IMR-90 (cell line): Measurements from ENCODE around the gene GPATCH2L. TPM values are rescaled to one million over a fixed set of nuclear protein-coding genes. Genes with fewer than 3 reads are reported as not detected.

Experiments
- ATAC-seq: fragments of 200-7000 bp; cut with Tn5 transposase; 2 replicates; pipeline ENCODE4 v1.9.1; 2020; ENCODE audit warnings: low read depth, mild to moderate bottlenecking, moderate library complexity
- BruUV-seq: library from RNA; stranded (reverse); fragments of 400-500 nt; replicated peaks from 2 replicates; lab custom pipeline; 2021; lab: Mats Ljungman, UMichigan
- CTCF ChIA-PET: fragments of 300-600 bp; formaldehyde crosslinking; extraction: SDS; loops from one replicate; lab custom pipeline; 2021; ENCODE audit warnings: antibody characterized with exemption; lab: Yijun Ruan, JAX
- POLR2A ChIA-PET: fragments of 300-600 bp; sonication (Branson Sonifier 250); formaldehyde crosslinking; loops from one replicate; lab custom pipeline; 2022; ENCODE audit warnings: antibody characterized with exemption; ENCODE audit not compliant: unreplicated experiment; lab: Charles Lee
- DNase-seq: peaks from one replicate; pipeline ENCODE4 v3.0.0; 2013
- H2AFZ ChIP-seq: replicated peaks from 2 replicates; pipeline ENCODE3; 2013; ENCODE audit warnings: low read length, mild to moderate bottlenecking; ENCODE audit not compliant: poor library complexity
- H2AK5ac ChIP-seq: 2 replicates; pipeline ENCODE4 v1.6.1; 2013; ENCODE audit warnings: low read depth, low read length, inconsistent platforms
- H2AK9ac ChIP-seq: replicated peaks from 2 replicates; pipeline ENCODE3; 2013; ENCODE audit warnings: mild to moderate bottlenecking, low read depth, low read length, moderate library complexity; ENCODE audit not compliant: poor library complexity
- H2BK120ac ChIP-seq: 2 replicates; pipeline ENCODE4 v1.6.1; 2013; ENCODE audit warnings: low read depth, low read length, inconsistent platforms
- H2BK15ac ChIP-seq: 3 replicates; pipeline ENCODE4 v1.6.1; 2013; ENCODE audit warnings: low read depth, low read length, inconsistent platforms
- H2BK20ac ChIP-seq: 2 replicates; pipeline ENCODE4 v1.6.1; 2013; ENCODE audit warnings: low read depth, mild to moderate bottlenecking, inconsistent platforms, low read length, moderate library complexity
- H2BK5ac ChIP-seq: 2 replicates; pipeline ENCODE4 v1.6.1; 2013; ENCODE audit warnings: mild to moderate bottlenecking, low read depth, low read length, inconsistent platforms; ENCODE audit not compliant: poor library complexity, severe bottlenecking
- H3K14ac ChIP-seq: replicated peaks from 2 replicates; pipeline ENCODE4 v1.6.1; 2013; ENCODE audit warnings: low read depth, low read length, inconsistent platforms
- H3K18ac ChIP-seq: 2 replicates; pipeline ENCODE4 v1.6.1; 2013; ENCODE audit warnings: low read depth, low read length, control low read depth
- H3K23ac ChIP-seq: 2 replicates; pipeline ENCODE4 v1.6.1; 2013; ENCODE audit warnings: low read depth, low read length, inconsistent platforms
- H3K27ac ChIP-seq: 2 replicates; pipeline ENCODE4 v1.5.1; 2013; ENCODE audit warnings: mild to moderate bottlenecking, control low read depth, low read length; ENCODE audit not compliant: insufficient read depth
- H3K27me3 ChIP-seq: 2 replicates; pipeline ENCODE4 v1.6.1; 2013; ENCODE audit warnings: low read length; ENCODE audit not compliant: control insufficient read depth, insufficient read depth
- H3K36me3 ChIP-seq: 2 replicates; pipeline ENCODE4 v1.6.1; 2013; ENCODE audit warnings: low read length, mixed read lengths; ENCODE audit not compliant: control insufficient read depth, insufficient read depth
- H3K4ac ChIP-seq: 2 replicates; pipeline ENCODE4 v1.6.1; 2013; ENCODE audit warnings: low read depth, low read length, inconsistent platforms
- H3K4me1 ChIP-seq: 2 replicates; pipeline ENCODE4 v1.6.1; 2013; ENCODE audit warnings: low read length, mixed read lengths; ENCODE audit not compliant: control insufficient read depth, insufficient read depth
- H3K4me2 ChIP-seq: 2 replicates; pipeline ENCODE4 v1.6.1; 2013; ENCODE audit warnings: low read depth, mild to moderate bottlenecking, control low read depth, low read length, moderate library complexity
- H3K4me3 ChIP-seq: 2 replicates; pipeline ENCODE4 v1.5.1; 2013; ENCODE audit warnings: low read depth, mild to moderate bottlenecking, control low read depth, low read length, moderate library complexity; ENCODE audit not compliant: insufficient read depth
- H3K56ac ChIP-seq: 2 replicates; pipeline ENCODE4 v1.6.1; 2013; ENCODE audit warnings: low read length, inconsistent platforms; ENCODE audit not compliant: insufficient read depth; ENCODE audit errors: extremely low read depth
- H3K79me1 ChIP-seq, 2 experiments: 2 replicates each; pipeline ENCODE4 v1.6.1; 2013; ENCODE audit warnings: low read length in 2 of 2, inconsistent platforms in 1 of 2, low read depth in 1 of 2
- H3K9ac ChIP-seq: 2 replicates; pipeline ENCODE4 v1.6.1; 2013; ENCODE audit warnings: low read depth, low read length, control low read depth
- H3K9me1 ChIP-seq: 2 replicates; pipeline ENCODE4 v1.6.1; 2013; ENCODE audit warnings: low read length, inconsistent platforms; ENCODE audit not compliant: insufficient read depth
- H3K9me3 ChIP-seq: 2 replicates; pipeline ENCODE4 v1.6.1; 2013; ENCODE audit warnings: low read length; ENCODE audit not compliant: control insufficient read depth, insufficient read depth
- H4K20me1 ChIP-seq: 2 replicates; pipeline ENCODE4 v1.6.1; 2013; ENCODE audit warnings: low read length, inconsistent platforms; ENCODE audit not compliant: insufficient read depth
- H4K5ac ChIP-seq: 2 replicates; pipeline ENCODE4 v1.6.1; 2013; ENCODE audit warnings: mild to moderate bottlenecking, low read depth, low read length, control low read depth
- H4K8ac ChIP-seq, 2 experiments: 2 replicates each; pipeline ENCODE4 v1.6.1; 2013; ENCODE audit warnings: low read depth in 2 of 2, low read length in 2 of 2, control low read depth in 1 of 2, inconsistent platforms in 1 of 2
- H4K91ac ChIP-seq: 2 replicates; pipeline ENCODE4 v1.6.1; 2013; ENCODE audit warnings: low read depth, low read length, inconsistent platforms; ENCODE audit not compliant: insufficient read depth
- BHLHE40 ChIP-seq: fragments of 150-350 bp; IDR thresholded peaks from 2 replicates; pipeline ENCODE4 v1.6.1; 2016; ENCODE audit warnings: mild to moderate bottlenecking, low read depth, low read length
- MXI1 ChIP-seq: IDR thresholded peaks from 2 replicates; pipeline ENCODE4 v1.6.1; 2012; ENCODE audit warnings: low read depth, mild to moderate bottlenecking, low read length, moderate library complexity, borderline replicate concordance
- POLR2A ChIP-seq: IDR thresholded peaks from 2 replicates; pipeline ENCODE4 v1.6.1; 2012; ENCODE audit warnings: mild to moderate bottlenecking, low read depth, low read length
- RAD21 ChIP-seq: IDR thresholded peaks from 2 replicates; pipeline ENCODE4 v1.6.1; 2012; ENCODE audit warnings: low read length, improper control_type of control experiment
- WGBS, 2 experiments: methylation state at CpG; one replicate each; pipeline versions ENCODE4 v1.1.5 to v1.1.7; 2013; ENCODE audit warnings: missing lambda C conversion rate in 2 of 2; ENCODE audit not compliant: insufficient read length in 1 of 2; ENCODE audit errors: extremely low coverage in 2 of 2; 5-methylcytosine and 5-hydroxymethylcytosine counted together
- dilution Hi-C: fragments of 300-500 bp; cut with HindIII; formaldehyde crosslinking; loops from one replicate; pipeline ENCODE4 v1.14.3; 2018; ENCODE audit warnings: low sequenced_read_pairs; ENCODE audit not compliant: unreplicated experiment
- in situ Hi-C: fragments of 300-500 bp; cut with MboI; formaldehyde crosslinking; loops from 3 replicates; pipeline ENCODE4 v1.14.3; 2019; ENCODE audit warnings: low sequenced_read_pairs, inconsistent platforms, mixed read lengths
- intact Hi-C: fragments of 100-400 bp; cut with micrococcal nuclease; formaldehyde crosslinking; loops from 2 replicates; pipeline ENCODE4 v1.10.0; 2022
- polyA plus RNA-seq, 3 experiments: library from polyadenylated mRNA; depleted of rRNA; stranded (reverse); fragments of >200 nt; gene quantifications; 2 replicates each; pipeline ENCODE4 v1.2.3, GENCODE V29; 2012; ENCODE audit warnings: low replicate concordance in 1 of 3
- total RNA-seq: library from RNA; depleted of rRNA; stranded (reverse); fragments of >200 nt; gene quantifications from 2 replicates; pipeline ENCODE4 v1.2.3, GENCODE V29; 2012
- TF ChIP-seq, protein P1 (sequence below): fragments of 150-350 bp; IDR thresholded peaks from 2 replicates; pipeline ENCODE4 v1.6.1; 2016; ENCODE audit warnings: low read depth, mild to moderate bottlenecking, low read length, moderate library complexity, borderline replicate concordance

Gene GPATCH2L
- total and polyA plus RNA-seq, 2 of the 4 experiments (the other 2 are of a cell fraction): 15.6 to 51.4 TPM

DNA sequence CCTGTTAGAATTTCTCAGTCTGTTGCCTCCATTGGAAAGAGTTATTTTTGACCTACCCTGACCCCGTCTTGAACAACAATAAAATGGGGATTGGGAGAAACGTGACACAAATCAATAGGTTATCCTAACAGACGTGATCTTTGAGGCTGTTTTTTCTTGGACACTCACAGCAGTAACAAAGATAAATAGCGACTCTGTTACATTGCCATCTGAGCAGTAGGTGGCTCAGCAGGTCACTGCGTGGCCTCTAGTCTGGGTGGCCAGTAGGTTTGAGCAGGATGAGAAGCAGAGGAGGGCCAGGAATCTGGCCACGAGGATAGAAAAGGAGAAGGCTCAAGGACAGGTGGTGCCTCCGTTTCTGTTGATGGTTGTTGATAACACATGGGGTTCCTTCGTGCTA is 101.4 kb downstream of the GPATCH2L start:
- H3K9me1 ChIP-seq: no peaks in the 10 kb centered on the region
- no peaks in the 10 kb centered on the region; the same call in 1 of the 2 replicates for H3K27me3 ChIP-seq
- BruUV-seq: no TSS peak
- intact Hi-C loops: no loop called here
- no peak overlapping the region for H3K9ac ChIP-seq
- H3K4ac ChIP-seq: no peak overlapping the region
- no peaks in the 10 kb centered on the region for H4K20me1 ChIP-seq
- WGBS, 2 experiments: 80% methylated on average over 1 of the region's 8 CpGs; no CpG with 5 or more reads in 1 of the 2 experiments
- H3K36me3 ChIP-seq: no peaks in the 10 kb centered on the region
- H3K14ac ChIP-seq: no peak overlapping the region
- H4K8ac ChIP-seq: no peak overlapping the region
- H2AK5ac ChIP-seq: no peak overlapping the region
- H4K5ac ChIP-seq: no peak overlapping the region
- no peak overlapping the region for H3K18ac ChIP-seq
- ATAC-seq: no peak
- ChIA-PET CTCF (no interaction called here), POLR2A (no interaction called here)
- no peak overlapping the region for H2AFZ ChIP-seq
- dilution Hi-C loops: no loop called here
- no peak overlapping the region for H3K56ac ChIP-seq
- H2BK120ac ChIP-seq: no peak overlapping the region
- no peak overlapping the region for H4K91ac ChIP-seq
- no peaks in the 10 kb centered on the region for H3K4me1 ChIP-seq
- H3K9me3 ChIP-seq: no peaks in the 10 kb centered on the region
- H3K79me1 ChIP-seq: no peaks in the 10 kb centered on the region
- no peak overlapping the region for H3K23ac ChIP-seq
- H2BK5ac ChIP-seq: no peak overlapping the region
- H2AK9ac ChIP-seq: no peak overlapping the region
- no peak overlapping the region for H2BK20ac ChIP-seq
- DNase-seq: no peak
- no peak overlapping the region for H2BK15ac ChIP-seq
- in situ Hi-C loops: no loop called here
- H3K4me3 ChIP-seq: no peak overlapping the region
- no peak overlapping the region for H3K4me2 ChIP-seq
- H3K27ac ChIP-seq: no peak overlapping the region
- TF ChIP-seq, protein P1, sequence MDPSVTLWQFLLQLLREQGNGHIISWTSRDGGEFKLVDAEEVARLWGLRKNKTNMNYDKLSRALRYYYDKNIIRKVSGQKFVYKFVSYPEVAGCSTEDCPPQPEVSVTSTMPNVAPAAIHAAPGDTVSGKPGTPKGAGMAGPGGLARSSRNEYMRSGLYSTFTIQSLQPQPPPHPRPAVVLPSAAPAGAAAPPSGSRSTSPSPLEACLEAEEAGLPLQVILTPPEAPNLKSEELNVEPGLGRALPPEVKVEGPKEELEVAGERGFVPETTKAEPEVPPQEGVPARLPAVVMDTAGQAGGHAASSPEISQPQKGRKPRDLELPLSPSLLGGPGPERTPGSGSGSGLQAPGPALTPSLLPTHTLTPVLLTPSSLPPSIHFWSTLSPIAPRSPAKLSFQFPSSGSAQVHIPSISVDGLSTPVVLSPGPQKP: no peak
- TF ChIP-seq RAD21 (no peak), MXI1 (no peak), BHLHE40 (no peak), POLR2A (no peak)
